Measurements from ENCODE around the gene SIAE. TPM values are rescaled to one million over a fixed set of nuclear protein-coding genes. Genes with fewer than 3 reads are reported as not detected.

The SIAE gene, protein sequence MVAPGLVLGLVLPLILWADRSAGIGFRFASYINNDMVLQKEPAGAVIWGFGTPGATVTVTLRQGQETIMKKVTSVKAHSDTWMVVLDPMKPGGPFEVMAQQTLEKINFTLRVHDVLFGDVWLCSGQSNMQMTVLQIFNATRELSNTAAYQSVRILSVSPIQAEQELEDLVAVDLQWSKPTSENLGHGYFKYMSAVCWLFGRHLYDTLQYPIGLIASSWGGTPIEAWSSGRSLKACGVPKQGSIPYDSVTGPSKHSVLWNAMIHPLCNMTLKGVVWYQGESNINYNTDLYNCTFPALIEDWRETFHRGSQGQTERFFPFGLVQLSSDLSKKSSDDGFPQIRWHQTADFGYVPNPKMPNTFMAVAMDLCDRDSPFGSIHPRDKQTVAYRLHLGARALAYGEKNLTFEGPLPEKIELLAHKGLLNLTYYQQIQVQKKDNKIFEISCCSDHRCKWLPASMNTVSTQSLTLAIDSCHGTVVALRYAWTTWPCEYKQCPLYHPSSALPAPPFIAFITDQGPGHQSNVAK
- 3.8 and 5.9 TPM in 2 replicates for total RNA-seq (2014; rRNA removed; shearing (Covaris generic))

DNA sequence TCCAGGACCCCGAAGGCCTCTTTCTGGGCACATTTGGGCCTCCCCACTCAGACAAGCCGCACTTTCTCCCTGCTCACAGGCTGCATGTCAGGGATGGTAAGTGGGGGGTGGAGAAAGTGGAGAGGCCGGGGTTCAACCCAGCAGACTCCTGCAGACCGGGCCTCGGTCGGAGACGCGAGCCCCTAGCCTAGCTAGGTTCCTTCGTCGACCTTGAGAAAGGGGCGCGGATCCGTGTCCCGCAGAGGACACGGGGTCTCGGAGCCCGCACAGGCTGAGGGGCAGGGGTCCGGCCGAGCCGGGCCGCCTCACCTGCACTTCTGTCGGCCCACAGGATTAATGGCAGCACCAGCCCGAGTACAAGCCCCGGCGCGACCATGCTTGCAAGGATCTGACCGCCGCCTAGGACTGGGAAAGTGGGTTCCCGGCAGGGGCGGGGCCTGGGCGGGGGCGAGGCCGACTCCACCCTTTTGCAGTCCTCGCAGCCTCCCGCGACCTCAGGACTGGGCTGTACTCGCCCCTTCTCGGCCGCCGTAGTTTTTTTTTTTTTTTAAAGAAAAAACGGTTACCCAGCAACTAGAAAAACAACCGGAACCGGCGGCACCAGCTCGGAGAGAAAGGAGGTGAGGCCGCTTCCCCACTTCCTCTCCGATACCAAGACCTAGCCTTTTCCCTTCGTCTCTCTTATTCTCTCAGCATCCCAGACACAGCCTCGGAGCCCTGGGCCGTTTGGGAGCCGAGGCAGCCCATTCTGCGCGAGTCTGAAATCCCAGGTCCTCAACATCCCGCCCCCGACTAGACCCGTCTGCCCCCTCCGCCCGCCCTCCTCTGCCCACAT, at the start of gene SIAE, which contains the start of gene SPA17:
SIAE (minus strand) TSS at position 407 of the 835 bp plus-strand sequence; CDS start at position 376, 31 bp downstream.
SPA17 (plus strand) TSS at position 572 of the 835 bp plus-strand sequence. CDS start 1,361 bp downstream, outside the sequence.
- DNase-seq (ENCODE audit: low spot score): peak; percentile 92
- in situ Hi-C loops (cut with HindIII; ENCODE audit: low sequenced_read_pairs): no loop called here

DNA sequence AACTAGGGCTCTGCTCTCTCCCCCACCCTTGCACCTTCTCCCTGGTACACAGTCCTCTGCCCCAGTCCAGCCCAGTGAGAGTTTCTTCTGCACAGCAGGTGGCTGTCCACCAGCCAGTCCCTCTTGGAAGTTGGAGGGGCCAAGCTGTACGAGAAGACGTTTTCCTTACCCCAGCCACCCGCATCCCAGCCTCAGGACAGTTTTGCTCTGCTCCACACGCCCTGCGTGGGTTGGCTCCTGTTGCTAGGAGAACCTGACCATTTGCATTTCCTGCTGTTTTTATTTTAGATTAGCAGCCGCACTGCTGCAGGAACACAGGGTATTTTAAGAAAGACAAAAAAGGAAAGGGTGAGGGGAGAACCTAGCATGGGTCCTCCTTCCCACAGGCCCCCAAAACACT, 48.6 kb upstream of the SIAE start:
- no peak for DNase-seq (ENCODE audit: low spot score)
- in situ Hi-C loops (cut with HindIII; ENCODE audit: low sequenced_read_pairs): no loop called here

DNA sequence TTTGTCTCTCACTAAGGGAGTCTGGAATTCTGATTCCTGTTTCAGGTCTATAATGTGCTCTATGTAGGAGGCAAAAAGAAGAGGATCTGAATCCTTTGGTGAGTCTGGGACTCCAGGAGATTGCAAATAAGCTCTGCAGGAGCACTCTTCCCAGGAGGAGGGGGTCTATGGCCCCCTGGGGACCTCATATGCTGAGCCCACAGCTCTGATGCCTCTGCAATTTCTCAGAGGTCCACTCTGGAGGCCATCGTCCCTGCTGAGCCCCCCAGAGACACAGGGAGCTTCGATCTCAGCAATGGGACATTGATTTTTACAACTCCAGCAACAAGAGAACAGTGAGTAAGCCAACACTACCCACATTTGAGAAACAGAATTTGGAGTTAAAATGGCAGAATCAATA, 46.0 kb upstream of the SIAE start:
- no peak for DNase-seq (ENCODE audit: low spot score)
- in situ Hi-C loops (cut with HindIII; ENCODE audit: low sequenced_read_pairs): no loop called here

DNA sequence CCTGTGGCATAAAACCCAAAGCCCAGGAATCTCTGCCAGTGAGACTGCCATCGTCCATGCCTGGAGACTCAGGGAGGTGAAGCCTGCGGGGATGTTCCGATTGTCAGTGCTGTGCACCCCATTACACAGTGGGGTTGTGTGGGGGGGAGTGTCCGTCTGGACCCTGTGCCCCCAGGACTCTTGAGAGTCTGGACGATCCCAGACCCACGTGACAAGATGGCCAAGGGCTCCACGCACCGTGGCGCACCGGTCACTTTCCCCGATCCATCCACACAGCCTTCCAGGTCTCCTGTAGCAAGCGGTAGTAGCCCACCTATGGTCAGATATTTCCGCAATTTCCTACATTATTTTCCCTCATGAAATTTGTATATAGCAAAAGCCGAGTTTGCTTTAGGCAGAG, 45.3 kb upstream of the SIAE start:
- in situ Hi-C loops (cut with HindIII; ENCODE audit: low sequenced_read_pairs): no loop called here

DNA sequence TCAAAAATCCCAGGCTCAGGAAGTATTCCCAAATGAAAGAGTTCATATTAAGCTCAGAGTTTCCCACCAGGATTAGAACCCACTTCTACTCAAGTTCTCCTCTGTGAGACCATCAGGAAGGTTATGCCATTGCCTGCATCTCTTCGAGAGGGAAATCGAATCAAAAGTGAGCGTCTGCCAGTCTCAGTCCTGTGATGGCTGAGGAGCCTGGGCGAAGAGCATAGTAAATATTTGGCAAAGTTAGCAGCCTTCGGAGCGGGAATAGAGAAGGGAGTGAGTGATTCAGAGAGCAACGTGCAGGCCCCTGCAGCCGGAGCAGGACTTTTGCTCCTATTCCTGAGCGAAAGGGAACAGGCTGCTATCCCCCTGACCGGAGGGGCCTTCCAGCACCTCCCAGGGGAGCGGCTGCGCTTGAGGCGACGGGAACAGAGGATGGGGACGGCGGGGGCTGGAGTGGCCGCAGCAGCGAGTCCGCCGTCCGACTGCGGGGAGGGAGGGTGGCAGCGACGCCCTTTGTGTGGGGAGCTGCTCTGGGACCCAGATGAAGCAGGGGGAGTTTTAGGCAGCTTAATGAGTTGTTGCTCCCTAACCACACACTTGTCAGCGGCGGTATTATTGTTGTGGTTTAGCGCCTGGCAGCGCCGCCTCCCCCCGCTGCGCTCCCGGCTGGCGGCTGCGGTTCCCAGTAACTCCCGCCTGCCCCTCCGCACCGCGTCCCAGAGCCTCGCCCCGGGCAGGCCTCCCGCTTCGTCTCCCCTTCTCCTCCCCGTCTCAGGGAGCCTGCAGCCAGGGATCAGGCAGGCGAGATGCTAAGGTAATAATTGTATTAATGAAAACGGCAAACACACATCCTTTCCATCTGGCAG, 44.5 kb upstream of the SIAE start:
- peak; percentile 26 for DNase-seq (ENCODE audit: low spot score)
- in situ Hi-C loops (cut with HindIII; ENCODE audit: low sequenced_read_pairs): no loop called here

More for the DNA sequence above, 45.3 kb upstream of the SIAE start:
- no peak for DNase-seq (ENCODE audit: low spot score)

DNA sequence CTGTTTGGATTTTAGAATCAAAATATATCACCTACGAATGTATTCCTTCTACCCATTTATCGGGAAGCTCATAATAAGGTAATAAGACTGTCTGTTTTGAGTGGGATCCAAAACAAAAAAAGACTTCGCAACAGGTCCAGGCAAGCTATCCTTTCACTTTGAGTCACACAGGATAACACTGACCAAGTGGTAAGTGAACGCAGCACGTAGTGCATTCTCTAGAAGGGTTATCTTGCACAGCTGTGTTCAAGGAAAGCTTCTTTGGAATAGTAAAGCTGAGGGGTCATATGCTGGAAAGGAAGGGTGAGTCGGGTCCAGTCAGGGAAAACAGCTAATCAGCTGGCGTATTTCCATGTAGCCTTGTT, 43.9 kb upstream of the SIAE start:
- DNase-seq (ENCODE audit: low spot score): no peak

DNA sequence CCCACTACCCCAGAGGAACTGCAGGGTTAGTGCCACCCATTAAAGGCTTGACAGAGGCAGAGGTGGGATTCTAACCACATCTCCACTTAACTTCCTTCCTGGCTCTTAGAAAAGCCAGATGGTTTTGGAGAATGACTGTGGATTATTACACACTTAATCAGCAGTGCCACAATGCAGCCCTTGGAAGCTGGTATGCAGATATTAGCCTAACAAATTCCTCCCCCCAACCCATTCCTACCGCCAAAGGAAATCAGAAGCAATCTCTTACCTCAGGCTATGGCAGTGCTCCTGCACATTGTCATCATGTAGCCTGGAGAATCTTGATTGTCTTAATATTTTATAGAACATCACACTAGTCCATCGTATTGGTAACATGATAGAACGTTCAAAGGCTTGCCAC, 43.1 kb upstream of the SIAE start:
- in situ Hi-C loops (cut with HindIII; ENCODE audit: low sequenced_read_pairs): no loop called here
- DNase-seq (ENCODE audit: low spot score): no peak

More for the DNA sequence above, 43.9 kb upstream of the SIAE start:
- in situ Hi-C loops (cut with HindIII; ENCODE audit: low sequenced_read_pairs): no loop called here

DNA sequence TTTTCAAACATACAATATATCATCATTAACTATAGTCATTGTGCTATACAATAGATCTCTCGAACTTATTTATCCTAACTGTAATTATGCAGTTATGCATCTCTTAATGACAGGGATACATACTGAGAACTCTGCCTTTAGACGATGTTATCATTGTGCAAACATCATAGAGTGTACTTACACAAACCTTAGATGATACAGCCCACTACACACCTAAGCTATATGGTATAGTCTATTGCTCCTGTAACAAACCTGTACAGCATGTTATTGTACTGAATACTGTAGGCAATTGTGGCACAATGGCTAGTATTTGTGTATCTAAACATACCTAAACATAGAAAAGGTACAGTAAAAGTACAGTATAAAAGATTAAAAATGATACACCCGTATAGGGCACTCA, 38.9 kb upstream of the SIAE start:
- DNase-seq (ENCODE audit: low spot score): no peak
- in situ Hi-C loops (cut with HindIII; ENCODE audit: low sequenced_read_pairs): no loop called here

DNA sequence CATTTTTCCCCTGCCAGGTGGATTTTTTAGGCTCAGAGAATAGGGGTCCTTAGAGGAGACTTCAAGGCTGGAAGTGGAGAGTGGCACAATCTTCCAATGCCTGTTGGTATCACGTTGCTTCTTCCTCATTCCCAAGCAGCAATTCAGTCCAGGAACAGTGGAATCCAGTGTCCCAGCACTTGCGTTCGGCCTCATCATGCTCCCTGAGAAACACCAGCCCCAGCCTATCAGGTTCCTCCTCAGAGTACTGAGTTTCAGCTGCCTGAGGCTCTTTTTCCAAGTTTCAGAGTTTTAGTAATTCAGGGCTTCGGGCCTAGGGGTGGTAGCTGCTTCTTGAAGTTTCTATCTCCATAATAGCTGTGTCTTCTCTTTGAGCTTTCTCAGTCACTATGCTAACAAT, 34.3 kb upstream of the SIAE start:
- in situ Hi-C loops (cut with HindIII; ENCODE audit: low sequenced_read_pairs): no loop called here
- no peak for DNase-seq (ENCODE audit: low spot score)

DNA sequence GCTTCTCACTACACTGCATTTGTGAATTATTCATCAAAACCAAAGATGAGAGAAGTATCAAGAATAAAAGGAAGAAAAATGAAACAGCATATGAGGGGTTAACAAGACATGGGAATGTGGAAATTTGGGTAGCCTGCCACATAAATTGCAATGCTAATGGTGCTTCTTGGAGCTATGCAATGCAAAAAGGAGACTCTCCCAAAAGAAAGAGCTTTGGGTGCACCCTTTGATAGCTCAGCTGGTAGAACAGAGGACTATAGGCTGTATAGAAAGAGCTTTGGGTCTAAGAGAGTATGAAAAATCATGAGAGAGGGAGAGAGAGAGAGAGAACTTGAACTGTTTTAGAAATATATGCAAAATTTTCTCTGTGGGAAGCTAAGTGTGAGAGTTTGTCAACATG, 26.5 kb upstream of the SIAE start:
- in situ Hi-C loops (cut with HindIII; ENCODE audit: low sequenced_read_pairs): no loop called here
- DNase-seq (ENCODE audit: low spot score): no peak

DNA sequence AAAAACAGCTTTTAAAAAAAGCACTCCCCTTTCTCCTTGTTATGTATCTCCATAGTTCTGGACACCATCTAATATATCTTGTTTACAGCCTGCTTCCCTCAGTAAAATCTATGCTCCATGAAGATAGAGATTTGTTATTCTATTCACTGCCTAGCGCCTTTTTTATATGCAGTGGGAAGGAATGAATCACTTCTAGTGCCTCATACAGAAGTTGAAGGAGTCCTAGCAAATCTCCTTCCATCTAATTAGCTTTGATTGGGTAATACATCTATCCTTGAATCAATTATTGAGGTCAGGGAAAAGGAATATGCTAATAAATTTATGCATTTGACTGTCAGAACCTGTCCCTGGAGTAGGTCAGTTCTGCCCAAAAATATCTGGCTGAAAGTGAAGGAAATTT, 26.0 kb upstream of the SIAE start:
- no peak for DNase-seq (ENCODE audit: low spot score)
- in situ Hi-C loops (cut with HindIII; ENCODE audit: low sequenced_read_pairs): no loop called here

DNA sequence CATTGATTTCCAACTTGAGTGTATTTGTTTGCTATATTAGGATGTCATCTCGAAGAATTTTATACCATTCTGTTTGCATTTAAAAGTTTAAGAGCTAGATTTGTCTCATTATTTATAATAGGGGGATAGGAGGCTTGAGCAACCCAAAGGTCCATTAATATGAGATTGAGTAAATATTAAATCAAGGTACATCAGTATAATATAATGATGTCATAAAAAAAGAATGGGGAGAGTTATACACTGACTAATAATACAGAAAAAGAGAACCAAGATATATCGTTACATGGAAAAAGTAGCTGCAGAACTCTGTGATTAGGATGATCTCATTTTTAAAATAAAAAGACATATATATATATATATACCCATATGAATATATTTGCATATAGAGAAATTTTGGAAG, 19.6 kb upstream of the SIAE start:
- in situ Hi-C loops (cut with HindIII; ENCODE audit: low sequenced_read_pairs): no loop called here
- DNase-seq (ENCODE audit: low spot score): no peak

DNA sequence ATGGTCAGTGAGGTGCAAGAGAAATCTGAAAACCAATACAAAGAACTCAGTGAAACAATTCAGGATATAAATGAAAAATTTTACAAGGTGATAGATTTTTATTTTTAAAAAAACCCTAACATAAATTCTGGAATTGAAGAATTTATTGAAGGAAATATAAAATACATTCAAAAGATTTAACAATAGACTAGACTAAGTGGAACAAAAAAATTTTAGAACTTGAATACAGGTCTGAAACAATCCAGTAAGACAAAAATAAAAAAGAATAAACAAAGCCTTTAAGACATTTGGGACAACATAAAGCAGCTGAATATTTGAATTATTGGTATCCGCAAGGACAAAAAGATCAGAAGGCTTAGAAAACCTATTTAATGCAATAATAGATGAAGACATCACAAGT, 8.9 kb upstream of the SIAE start:
- DNase-seq (ENCODE audit: low spot score): no peak
- in situ Hi-C loops (cut with HindIII; ENCODE audit: low sequenced_read_pairs): no loop called here

DNA sequence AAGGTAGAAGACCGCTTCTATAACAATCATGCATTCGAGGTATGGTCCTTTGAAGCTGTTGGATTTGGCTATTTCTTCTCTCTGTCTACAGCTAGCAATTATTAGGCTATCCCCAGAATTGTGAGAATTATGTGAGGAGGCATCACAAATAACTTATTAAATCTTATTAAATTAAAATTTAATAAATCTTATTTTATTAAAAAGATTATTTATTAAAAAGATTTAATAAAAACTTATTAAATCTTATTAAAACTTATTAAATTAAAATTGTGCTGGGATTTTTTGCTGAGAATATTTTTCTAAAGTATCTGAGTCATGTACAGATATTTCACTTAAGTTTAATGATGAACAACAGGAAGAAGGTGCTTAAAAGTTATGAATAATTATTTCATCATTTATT, 7.9 kb upstream of the SIAE start:
- no peak for DNase-seq (ENCODE audit: low spot score)
- in situ Hi-C loops (cut with HindIII; ENCODE audit: low sequenced_read_pairs): no loop called here

DNA sequence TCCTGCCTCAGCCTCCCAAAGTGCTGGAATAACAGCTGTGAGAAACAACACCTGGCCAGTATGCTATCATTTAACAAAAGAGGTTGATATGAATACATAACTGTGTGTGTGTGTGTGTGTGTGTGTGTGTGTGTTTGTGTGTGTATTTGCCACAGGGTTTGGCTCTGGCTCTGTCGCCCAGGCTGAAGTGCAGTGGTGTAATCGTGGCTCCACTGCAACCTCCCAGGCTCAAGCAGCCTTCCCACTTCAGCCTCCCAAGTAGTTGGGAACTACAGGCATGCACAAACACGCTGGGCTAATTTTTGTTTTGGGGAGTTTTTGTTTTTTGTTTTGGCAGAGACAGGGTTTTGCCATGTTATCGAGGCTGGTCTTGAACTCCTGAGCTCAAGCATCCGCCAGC, 4.9 kb upstream of the SIAE start:
- in situ Hi-C loops (cut with HindIII; ENCODE audit: low sequenced_read_pairs): no loop called here
- no peak for DNase-seq (ENCODE audit: low spot score)

DNA sequence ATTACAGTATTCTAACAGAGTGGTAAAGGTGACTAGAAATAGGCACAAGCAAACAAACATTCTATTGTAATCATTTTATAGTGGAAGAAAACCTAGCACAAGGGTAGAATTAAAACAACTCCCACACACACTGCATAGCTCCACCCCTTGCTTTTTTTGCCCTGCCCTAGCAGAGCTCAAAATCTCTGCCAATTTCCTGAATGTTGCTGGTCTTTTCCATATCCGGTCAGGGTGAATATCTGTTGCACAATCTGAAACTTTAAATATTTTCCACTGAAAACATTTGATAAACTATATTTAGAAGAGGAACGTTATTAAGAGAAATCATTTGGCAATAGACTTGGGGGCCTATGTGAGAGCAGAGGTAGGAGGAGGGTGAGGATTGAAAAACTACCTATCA, 2.8 kb upstream of the SIAE start:
- no peak for DNase-seq (ENCODE audit: low spot score)
- in situ Hi-C loops (cut with HindIII; ENCODE audit: low sequenced_read_pairs): no loop called here

DNA sequence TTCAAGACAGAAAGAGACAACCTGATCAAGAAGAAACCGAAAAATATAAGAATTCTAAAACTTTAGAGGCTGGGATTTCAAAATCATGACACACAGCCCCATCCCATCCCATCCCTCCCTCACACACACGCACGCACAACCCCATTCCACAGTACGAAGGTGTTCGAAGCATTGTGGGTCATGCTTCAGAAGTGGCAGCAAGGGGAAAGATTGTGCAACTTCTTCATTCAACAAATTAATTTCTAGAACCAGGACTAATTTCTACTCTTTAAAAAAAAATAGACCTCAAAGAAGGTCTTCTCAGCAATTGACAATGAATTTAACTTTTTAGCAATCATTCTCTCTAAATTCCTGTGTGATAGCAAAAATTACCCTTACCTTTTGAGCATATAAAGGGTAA, 1.0 kb upstream of the SIAE start:
- no peak for DNase-seq (ENCODE audit: low spot score)
- in situ Hi-C loops (cut with HindIII; ENCODE audit: low sequenced_read_pairs): no loop called here

DNA sequence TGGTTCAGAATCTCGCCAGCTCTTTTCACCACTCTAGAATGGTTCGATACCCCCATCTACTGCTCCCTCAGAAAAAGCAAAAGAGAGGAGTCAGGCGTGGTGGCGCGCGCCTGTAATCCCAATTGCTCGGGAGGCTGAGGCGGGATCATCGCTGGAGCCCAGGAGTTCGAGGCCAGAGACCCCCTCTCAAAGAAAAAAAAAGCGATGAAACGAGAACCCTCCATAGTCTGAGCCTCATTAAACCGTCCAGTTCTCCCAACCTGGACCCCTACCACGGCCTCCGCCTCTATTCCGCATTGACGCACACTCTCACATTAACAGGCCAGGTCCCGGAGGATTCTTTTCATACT, 604 bp upstream of the SIAE start:
- in situ Hi-C loops (cut with HindIII; ENCODE audit: low sequenced_read_pairs): no loop called here
- DNase-seq (ENCODE audit: low spot score): no peak

DNA sequence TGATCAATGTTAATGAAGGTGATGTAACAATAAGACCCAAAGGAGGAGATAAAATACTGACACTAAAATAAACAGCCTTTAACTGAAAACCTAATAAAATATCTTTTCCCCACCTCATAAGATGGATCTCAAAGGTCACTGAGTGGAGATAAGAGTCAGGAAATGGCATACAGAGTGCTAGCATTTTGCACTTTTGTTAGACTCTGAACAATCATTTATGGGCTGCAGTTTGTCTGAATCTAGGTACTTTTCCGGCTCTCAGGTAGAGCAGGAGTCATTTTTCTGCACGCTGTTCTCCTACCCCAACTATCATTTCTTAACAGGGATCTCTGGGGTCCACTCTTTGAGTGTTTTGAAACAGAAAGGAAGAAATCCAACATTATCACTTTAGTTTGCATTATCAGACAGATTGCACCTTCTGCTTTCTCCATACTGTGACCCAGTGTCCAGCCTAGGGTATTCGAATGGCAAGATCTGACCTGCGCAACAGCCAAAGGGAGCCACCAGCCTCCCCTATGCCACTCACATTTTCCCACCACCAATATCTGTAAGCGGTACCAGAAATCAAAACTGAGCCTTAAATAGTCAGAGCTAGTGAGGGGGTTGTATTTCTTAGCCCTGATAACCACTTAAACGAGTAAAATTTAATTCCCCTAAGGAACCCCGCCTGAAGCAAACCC, 863 bp downstream of the SIAE start:
- peak; percentile 34 for DNase-seq (ENCODE audit: low spot score)
- in situ Hi-C loops (cut with HindIII; ENCODE audit: low sequenced_read_pairs): no loop called here

Measured in G401 (cell line).